CD8-positive, alpha-beta memory T cell (primary cell): ENCODE data around the gene KIF26A. TPM values are rescaled to one million over a fixed set of nuclear protein-coding genes. Genes with fewer than 3 reads are reported as not detected.

Source experiments
- CTCF ChIA-PET: fragments of 350-600 bp; sonication (Branson Sonifier 250); formaldehyde crosslinking; loops from one replicate; lab custom pipeline; 2021; ENCODE audit warnings: antibody characterized with exemption; lab: Charles Lee
- POLR2A ChIA-PET: fragments of 350-600 bp; sonication (Branson Sonifier 250); formaldehyde crosslinking; loops from one replicate; lab custom pipeline; 2021; ENCODE audit warnings: antibody characterized with exemption; lab: Charles Lee
- DNase-seq, 5 donors: peaks; one replicate each; pipeline versions ENCODE4 v3.0.0 to v3.0.0-alpha.2; 2020 to 2022; ENCODE audit warnings: mixed read lengths in 1 of 5
- H3K27ac ChIP-seq: one replicate; pipeline ENCODE4 v1.7.0; 2013; ENCODE audit warnings: low read depth, mild to moderate bottlenecking, low read length, moderate library complexity
- H3K27me3 ChIP-seq: 2 replicates; pipeline ENCODE4 v1.7.0; 2013; ENCODE audit warnings: low read length, mild to moderate bottlenecking; ENCODE audit not compliant: insufficient read depth, poor library complexity, severe bottlenecking
- H3K36me3 ChIP-seq: 2 replicates; pipeline ENCODE4 v1.7.0; 2013; ENCODE audit warnings: mild to moderate bottlenecking, low read length, moderate library complexity; ENCODE audit not compliant: insufficient read depth
- H3K4me1 ChIP-seq: 2 replicates; pipeline ENCODE4 v1.7.0; 2013; ENCODE audit warnings: mild to moderate bottlenecking, low read length, moderate library complexity; ENCODE audit not compliant: insufficient read depth
- H3K4me3 ChIP-seq: 2 replicates; pipeline ENCODE4 v1.7.0; 2013; ENCODE audit warnings: mild to moderate bottlenecking, low read length
- H3K9me3 ChIP-seq: 2 replicates; pipeline ENCODE4 v1.7.0; 2013; ENCODE audit warnings: mild to moderate bottlenecking, low read length
- H3K27ac Mint-ChIP-seq, 8 donors: one replicate each; pipeline ENCODE4 v1.8.0; 2020 to 2021; ENCODE audit warnings: mixed read lengths in 8 of 8, mild to moderate bottlenecking in 6 of 8, inconsistent platforms in 3 of 8, moderate library complexity in 3 of 8
- H3K27me3 Mint-ChIP-seq, 2 donors: one replicate each; pipeline ENCODE4 v1.8.0; 2020 to 2021; ENCODE audit warnings: mixed read lengths in 2 of 2, mild to moderate bottlenecking in 1 of 2, moderate library complexity in 1 of 2
- H3K36me3 Mint-ChIP-seq, 3 donors: one replicate each; pipeline ENCODE4 v1.8.0; 2020 to 2021; ENCODE audit warnings: mixed read lengths in 3 of 3, inconsistent platforms in 1 of 3, mild to moderate bottlenecking in 1 of 3
- H3K4me1 Mint-ChIP-seq, 3 donors: one replicate each; pipeline ENCODE4 v1.8.0; 2020 to 2021; ENCODE audit warnings: mixed read lengths in 3 of 3, inconsistent platforms in 1 of 3, mild to moderate bottlenecking in 1 of 3
- H3K4me3 Mint-ChIP-seq, 7 donors: one replicate each; pipeline ENCODE4 v1.8.0; 2020 to 2021; ENCODE audit warnings: mixed read lengths in 7 of 7, mild to moderate bottlenecking in 6 of 7, moderate library complexity in 4 of 7, inconsistent platforms in 2 of 7
- H3K9me3 Mint-ChIP-seq, 5 donors: one replicate each; pipeline ENCODE4 v1.8.0; 2020 to 2022; ENCODE audit warnings: mixed read lengths in 5 of 5, mild to moderate bottlenecking in 3 of 5, moderate library complexity in 2 of 5, inconsistent platforms in 1 of 5
- polyA plus RNA-seq: library from polyadenylated mRNA; unstranded; fragments of 300-500 nt; fragmentation: Illumina TruSeq; gene quantifications from one replicate; pipeline ENCODE4 v1.2.3, GENCODE V29; 2021
- total RNA-seq, 2 experiments: library from RNA; stranded (reverse); gene quantifications; one replicate each; pipeline ENCODE4 v1.2.3, GENCODE V29; 2021

Gene KIF26A
- total and polyA plus RNA-seq, 3 experiments from 2014 or later: 0.15 to 0.20 TPM; not detected in 1

GRCh38 chr14:104118006-104118844, 20.2 kb upstream of the KIF26A start:
- H3K36me3 ChIP-seq: no peaks in the 10 kb centered on the region

DNA sequence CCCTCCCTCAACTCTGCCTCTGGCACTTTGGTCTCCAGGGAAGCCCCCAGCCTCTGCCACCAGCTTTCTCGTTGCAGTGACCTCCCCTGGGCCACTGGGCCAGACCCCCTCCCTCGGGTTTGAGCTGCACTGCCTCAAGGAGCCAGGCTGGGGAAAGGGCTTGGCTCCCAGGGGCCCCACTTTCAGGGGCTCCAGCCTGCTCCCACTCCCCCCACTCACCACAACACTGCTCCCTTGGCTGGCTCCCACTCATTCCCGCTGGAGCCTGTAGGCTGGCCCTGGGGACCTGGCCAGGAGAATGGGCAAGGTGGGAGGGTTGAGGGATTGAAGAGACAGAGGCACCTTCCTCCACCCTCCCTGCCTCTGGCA, 19.3 kb upstream of the KIF26A start:
- ChIA-PET CTCF (no interaction called here), POLR2A (no interaction called here)
- Mint-ChIP-seq H3K4me3 (peak overlapping the region in 1 of 7 donors; percentile 41), H3K4me1 (peaks cover 0 to 10% (median 0%) of the 10 kb centered on the region in 3 donors), H3K36me3 (peaks cover 0 to 1% (median 0%) of the 10 kb centered on the region in 3 donors), H3K9me3 (peaks cover 4 to 5% (median 5%) of the 10 kb centered on the region in 5 donors), H3K27me3 (peaks cover 18 to 46% of the 10 kb centered on the region in 2 donors), H3K27ac (no peak overlapping the region)
- H3K4me3 ChIP-seq: no peak overlapping the region
- H3K36me3 ChIP-seq: no peaks in the 10 kb centered on the region
- peaks cover 8% of the 10 kb centered on the region for H3K27me3 ChIP-seq
- H3K4me1 ChIP-seq: no peaks in the 10 kb centered on the region
- no peaks in the 10 kb centered on the region for H3K9me3 ChIP-seq
- H3K27ac ChIP-seq: no peak overlapping the region
- DNase-seq: peak in 1 of 5 donors; percentile 2

More at GRCh38 chr14:104118006-104118844, 20.2 kb upstream of the KIF26A start:
- Mint-ChIP-seq H3K4me3 (no peak overlapping the region), H3K9me3 (no peaks in the 10 kb centered on the region), H3K27me3 (peaks cover 18 to 41% of the 10 kb centered on the region in 2 donors), H3K27ac (no peak overlapping the region), H3K36me3 (no peaks in the 10 kb centered on the region), H3K4me1 (peaks cover 0 to 10% (median 0%) of the 10 kb centered on the region in 3 donors)
- H3K4me3 ChIP-seq: no peak overlapping the region
- peaks cover 8% of the 10 kb centered on the region for H3K27me3 ChIP-seq
- H3K9me3 ChIP-seq: no peaks in the 10 kb centered on the region
- no peaks in the 10 kb centered on the region for H3K4me1 ChIP-seq
- H3K27ac ChIP-seq: no peak overlapping the region
- POLR2A ChIA-PET: no interaction called here
- DNase-seq: peak in 1 of 5 donors; percentile 36
- CTCF ChIA-PET: no interaction called here

DNA sequence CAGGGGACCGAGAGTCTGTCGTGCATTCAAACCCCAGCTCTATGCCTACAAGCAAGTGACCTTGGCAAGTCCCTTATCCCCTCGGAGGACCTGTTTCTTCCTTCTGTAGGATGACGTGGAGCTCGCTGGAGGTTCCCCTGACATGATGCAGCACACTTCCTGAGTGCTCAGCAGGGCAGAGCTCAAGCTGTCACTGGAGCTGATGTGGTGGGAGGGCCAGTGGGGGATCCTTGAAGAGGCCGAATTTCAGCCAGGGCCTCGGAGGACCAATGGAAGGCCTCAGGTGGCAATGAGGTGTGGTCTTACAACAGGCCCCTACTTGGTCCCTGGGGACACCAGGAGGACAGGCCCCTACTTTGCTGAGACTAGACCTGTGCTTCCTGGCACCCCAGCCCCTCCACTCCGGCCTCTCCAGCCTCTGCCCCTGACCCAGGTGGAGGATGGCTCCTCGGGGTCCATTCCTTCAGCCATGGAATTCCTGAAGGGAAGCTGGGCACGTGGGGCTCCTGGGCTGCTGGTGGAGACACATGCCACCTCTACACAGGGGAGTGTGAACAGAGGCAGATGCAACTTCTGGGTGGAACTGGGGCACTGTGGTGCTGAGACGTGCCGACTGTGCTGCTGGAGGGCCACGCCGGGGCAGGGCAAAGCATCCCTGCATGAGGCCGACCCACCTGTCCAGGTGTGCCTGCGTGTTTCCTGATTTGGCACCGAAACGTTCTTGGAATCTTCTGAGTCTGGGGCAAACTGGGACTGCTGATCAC, 18.7 kb upstream of the KIF26A start:
- Mint-ChIP-seq H3K27ac (peak overlapping the region in 1 of 8 donors; percentile 23), H3K4me3 (peak overlapping the region in 2 of 7 donors; percentile 55 to 61), H3K9me3 (peaks cover 4 to 7% (median 6%) of the 10 kb centered on the region in 5 donors), H3K4me1 (peaks cover 0 to 10% (median 0%) of the 10 kb centered on the region in 3 donors), H3K36me3 (peaks cover 0 to 1% (median 0%) of the 10 kb centered on the region in 3 donors), H3K27me3 (peaks cover 20 to 44% of the 10 kb centered on the region in 2 donors)
- Histone ChIP-seq H3K4me3 (no peak overlapping the region), H3K9me3 (no peaks in the 10 kb centered on the region), H3K4me1 (no peaks in the 10 kb centered on the region), H3K36me3 (no peaks in the 10 kb centered on the region), H3K27me3 (peaks cover 8% of the 10 kb centered on the region), H3K27ac (no peak overlapping the region)
- ChIA-PET CTCF (no interaction called here), POLR2A (no interaction called here)
- DNase-seq: peak in 1 of 5 donors; percentile 27

- no peak overlapping the region for H3K27ac ChIP-seq
- H3K36me3 ChIP-seq: no peaks in the 10 kb centered on the region
- ChIA-PET CTCF (no interaction called here), POLR2A (no interaction called here)
- peak overlapping the region in 2 of 7 donors; percentile 55 to 61 for H3K4me3 Mint-ChIP-seq
- no peak overlapping the region for H3K4me3 ChIP-seq
- H3K27ac Mint-ChIP-seq: no peak overlapping the region
- no peaks in the 10 kb centered on the region for H3K9me3 ChIP-seq
- DNase-seq: peak in 1 of 5 donors; percentile 8
- H3K4me1 Mint-ChIP-seq: peaks cover 0 to 10% (median 0%) of the 10 kb centered on the region in 3 donors
- no peaks in the 10 kb centered on the region for H3K4me1 ChIP-seq
- H3K9me3 Mint-ChIP-seq: peaks cover 11 to 12% (median 11%) of the 10 kb centered on the region in 5 donors
- peaks cover 8% of the 10 kb centered on the region for H3K27me3 ChIP-seq
- peaks cover 0 to 4% (median 1%) of the 10 kb centered on the region in 3 donors for H3K36me3 Mint-ChIP-seq
- peaks cover 18 to 43% of the 10 kb centered on the region in 2 donors for H3K27me3 Mint-ChIP-seq
These were observed 18.1 kb upstream of the KIF26A start for GRCh38 chr14:104120281-104120741.

- Histone ChIP-seq H3K36me3 (no peaks in the 10 kb centered on the region), H3K9me3 (no peaks in the 10 kb centered on the region), H3K4me1 (no peaks in the 10 kb centered on the region), H3K27ac (no peak overlapping the region), H3K4me3 (no peak overlapping the region), H3K27me3 (peaks cover 8% of the 10 kb centered on the region)
- Mint-ChIP-seq H3K27ac (no peak overlapping the region), H3K27me3 (peaks cover 12 to 35% of the 10 kb centered on the region in 2 donors), H3K9me3 (peaks cover 13 to 17% (median 15%) of the 10 kb centered on the region in 5 donors), H3K36me3 (peaks cover 0 to 5% (median 1%) of the 10 kb centered on the region in 3 donors), H3K4me3 (no peak overlapping the region), H3K4me1 (peaks cover 0 to 3% (median 0%) of the 10 kb centered on the region in 3 donors)
- ChIA-PET CTCF (no interaction called here), POLR2A (no interaction called here)
- DNase-seq: no peak
These were observed 17.2 kb upstream of the KIF26A start for GRCh38 chr14:104121142-104121541.

- H3K4me1 Mint-ChIP-seq: no peaks in the 10 kb centered on the region
- peaks cover 21 to 26% (median 25%) of the 10 kb centered on the region in 5 donors for H3K9me3 Mint-ChIP-seq
- ChIA-PET CTCF (no interaction called here), POLR2A (no interaction called here)
- no peak for DNase-seq
- H3K27ac Mint-ChIP-seq: no peak overlapping the region
- H3K27me3 ChIP-seq: peaks cover under 1% of the 10 kb centered on the region
- H3K4me3 ChIP-seq: no peak overlapping the region
- peaks cover 14 to 44% of the 10 kb centered on the region in 2 donors for H3K27me3 Mint-ChIP-seq
- no peaks in the 10 kb centered on the region for H3K36me3 ChIP-seq
- H3K4me1 ChIP-seq: no peaks in the 10 kb centered on the region
- no peak overlapping the region for H3K27ac ChIP-seq
- no peaks in the 10 kb centered on the region for H3K9me3 ChIP-seq
- H3K36me3 Mint-ChIP-seq: peaks cover 0 to 5% (median 1%) of the 10 kb centered on the region in 3 donors
- no peak overlapping the region for H3K4me3 Mint-ChIP-seq
These were observed 14.5 kb upstream of the KIF26A start for GRCh38 chr14:104123879-104124278.

- Histone ChIP-seq H3K27me3 (no peaks in the 10 kb centered on the region), H3K4me1 (no peaks in the 10 kb centered on the region), H3K9me3 (no peaks in the 10 kb centered on the region), H3K27ac (no peak overlapping the region), H3K4me3 (no peak overlapping the region), H3K36me3 (no peaks in the 10 kb centered on the region)
- ChIA-PET POLR2A (no interaction called here), CTCF (no interaction called here)
- no peak overlapping the region for H3K27ac Mint-ChIP-seq
- peaks cover 25 to 36% (median 32%) of the 10 kb centered on the region in 5 donors for H3K9me3 Mint-ChIP-seq
- no peak overlapping the region for H3K4me3 Mint-ChIP-seq
- DNase-seq: no peak
- peaks cover 17 to 45% of the 10 kb centered on the region in 2 donors for H3K27me3 Mint-ChIP-seq
- no peaks in the 10 kb centered on the region for H3K4me1 Mint-ChIP-seq
- H3K36me3 Mint-ChIP-seq: peaks cover 0 to 5% (median 1%) of the 10 kb centered on the region in 3 donors
These were observed 13.4 kb upstream of the KIF26A start for GRCh38 chr14:104125011-104125410.
